ENCODE data around the gene MARCHF10.

MARCHF10 gene

DNA sequence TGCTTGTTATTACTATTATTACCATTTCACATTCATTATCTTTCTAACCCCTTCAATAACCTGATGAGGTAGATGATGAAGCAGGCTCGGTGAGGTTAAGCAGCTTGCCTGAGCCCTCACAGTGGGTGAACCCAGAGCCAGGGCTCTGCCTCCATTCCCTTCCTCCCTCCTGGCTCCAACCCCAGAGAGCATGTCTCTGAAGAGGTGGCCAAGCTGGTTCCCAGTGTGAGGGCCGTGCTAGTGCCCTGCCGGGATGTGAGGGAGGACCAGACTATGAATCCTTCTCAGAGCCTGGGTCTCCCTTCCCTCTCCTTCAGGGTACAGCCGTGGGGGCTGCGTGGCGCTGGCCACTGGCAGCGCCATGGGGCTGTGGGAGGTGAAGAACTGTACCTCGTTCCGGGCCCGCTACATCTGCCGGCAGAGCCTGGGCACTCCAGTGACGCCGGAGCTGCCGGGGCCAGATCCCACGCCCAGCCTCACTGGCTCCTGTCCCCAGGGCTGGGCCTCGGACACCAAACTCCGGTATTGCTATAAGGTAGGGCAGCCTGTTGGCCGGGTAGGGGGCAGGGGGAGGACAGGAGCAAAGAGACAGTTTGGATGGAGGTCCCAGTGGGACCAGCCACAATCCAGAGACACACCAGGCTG is 131.0 kb downstream of the MARCHF10 start:
- DNase-seq (ENCODE audit: low spot score): no peak

DNA sequence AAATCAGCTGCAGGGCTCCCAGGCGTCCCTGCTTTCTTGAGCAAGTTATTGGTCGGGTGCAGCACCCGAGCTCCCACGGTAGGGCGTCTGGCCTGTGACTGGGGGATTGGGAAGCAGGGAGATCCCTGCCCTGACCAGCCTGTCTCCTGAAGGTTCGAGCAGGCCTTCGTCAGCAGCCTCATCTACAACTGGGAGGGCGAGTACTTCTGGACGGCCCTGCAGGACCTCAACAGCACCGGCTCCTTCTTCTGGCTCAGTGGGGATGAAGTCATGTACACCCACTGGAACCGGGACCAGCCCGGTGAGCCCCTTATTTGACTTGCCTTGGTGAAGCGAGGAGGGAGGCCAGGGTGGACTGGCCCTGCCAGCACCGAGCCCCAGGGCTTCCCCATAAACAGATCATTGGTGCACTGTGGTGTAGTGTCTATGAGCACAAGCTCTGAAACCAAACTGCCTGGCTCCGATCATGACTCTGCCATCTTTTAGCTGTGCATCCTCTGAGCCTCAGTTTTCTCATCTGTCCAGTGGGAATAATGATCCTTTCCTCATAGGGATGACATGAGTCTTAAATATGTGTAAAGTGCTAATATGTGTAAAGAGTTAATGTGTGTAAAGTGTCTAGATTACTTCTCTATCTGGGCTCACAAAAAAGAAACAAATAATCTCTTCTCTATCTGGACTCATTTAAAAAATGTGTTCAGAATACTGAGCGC is 131.7 kb downstream of the MARCHF10 start:
- no peak for DNase-seq (ENCODE audit: low spot score)

DNA sequence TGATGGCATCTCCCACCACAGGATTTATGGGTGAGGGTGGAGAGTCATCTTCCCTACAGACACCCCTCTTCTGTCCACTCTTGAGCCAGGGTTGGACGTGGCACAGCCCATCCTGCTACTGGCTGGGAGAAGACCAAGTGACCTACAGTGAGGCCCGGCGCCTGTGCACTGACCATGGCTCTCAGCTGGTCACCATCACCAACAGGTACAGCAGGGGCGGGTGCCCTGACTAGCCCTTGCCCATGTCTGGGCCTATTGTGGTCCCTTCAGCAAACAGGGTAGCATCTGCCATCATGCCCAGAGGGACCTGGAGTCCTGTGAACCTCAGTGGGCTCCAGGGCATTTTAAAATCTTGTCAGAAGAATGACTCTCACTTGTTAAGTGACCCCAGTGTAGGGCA is 132.4 kb downstream of the MARCHF10 start:
- DNase-seq (ENCODE audit: low spot score): no peak

DNA sequence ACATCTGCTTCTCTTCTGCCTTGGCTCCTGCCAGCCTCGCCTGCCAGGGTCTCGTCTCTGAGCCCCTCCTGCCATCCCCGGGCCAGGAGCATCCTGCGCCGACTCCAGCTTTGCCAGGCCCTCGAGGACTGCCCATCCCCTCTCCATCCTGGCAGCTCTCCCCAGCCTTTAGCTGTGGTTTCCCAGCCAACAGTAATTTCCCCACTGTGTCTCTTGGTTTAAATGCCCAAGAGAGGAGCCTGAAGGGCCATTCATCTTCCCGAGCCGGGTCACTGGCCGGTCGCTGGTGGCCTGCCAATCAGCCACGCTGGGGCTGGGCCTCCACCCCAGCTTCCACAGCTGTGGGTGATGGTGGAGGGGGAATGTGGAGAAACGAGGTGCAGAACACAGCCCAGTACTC is 132.9 kb downstream of the MARCHF10 start:
- DNase-seq (ENCODE audit: low spot score): no peak

DNA sequence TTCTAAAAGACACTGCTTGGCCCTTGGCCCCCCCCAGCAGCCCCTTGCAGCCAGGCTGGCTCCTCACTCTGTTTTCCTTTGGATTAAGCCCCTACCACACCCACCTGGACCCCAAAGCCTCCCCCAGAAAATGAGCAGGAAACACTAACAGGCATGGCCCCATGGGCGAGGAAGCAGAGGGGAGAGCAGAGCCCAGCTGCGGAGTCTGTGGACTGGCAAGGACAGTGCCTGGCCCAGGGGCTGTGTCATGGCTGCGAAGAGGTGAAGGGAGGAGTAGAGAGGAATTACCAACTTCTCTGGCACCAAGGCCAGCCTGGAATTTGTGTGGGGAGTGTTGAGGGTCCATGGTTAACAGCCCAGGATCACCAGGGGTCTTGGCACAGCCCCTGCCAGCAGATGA is 133.3 kb downstream of the MARCHF10 start:
- DNase-seq (ENCODE audit: low spot score): no peak

DNA sequence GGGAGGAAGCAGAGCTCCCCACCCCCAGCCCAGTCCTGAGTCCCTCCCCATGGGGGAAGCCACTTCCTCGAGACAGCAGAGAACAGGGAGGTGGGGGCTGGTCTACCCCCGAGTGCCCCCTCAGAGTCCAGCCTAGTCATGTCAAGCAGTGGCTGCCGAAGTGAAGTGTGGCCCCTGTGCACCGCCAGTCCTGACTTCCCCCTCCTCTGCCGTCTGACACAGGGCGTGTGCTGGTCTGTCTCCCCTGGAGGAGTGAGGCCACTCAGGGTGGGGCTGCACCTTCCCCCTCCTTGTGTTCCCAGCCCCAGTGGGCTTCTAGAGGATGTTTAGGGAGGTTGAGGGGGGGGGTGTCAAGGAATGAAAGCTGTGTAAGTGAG is 133.8 kb downstream of the MARCHF10 start:
- DNase-seq (ENCODE audit: low spot score): no peak

DNA sequence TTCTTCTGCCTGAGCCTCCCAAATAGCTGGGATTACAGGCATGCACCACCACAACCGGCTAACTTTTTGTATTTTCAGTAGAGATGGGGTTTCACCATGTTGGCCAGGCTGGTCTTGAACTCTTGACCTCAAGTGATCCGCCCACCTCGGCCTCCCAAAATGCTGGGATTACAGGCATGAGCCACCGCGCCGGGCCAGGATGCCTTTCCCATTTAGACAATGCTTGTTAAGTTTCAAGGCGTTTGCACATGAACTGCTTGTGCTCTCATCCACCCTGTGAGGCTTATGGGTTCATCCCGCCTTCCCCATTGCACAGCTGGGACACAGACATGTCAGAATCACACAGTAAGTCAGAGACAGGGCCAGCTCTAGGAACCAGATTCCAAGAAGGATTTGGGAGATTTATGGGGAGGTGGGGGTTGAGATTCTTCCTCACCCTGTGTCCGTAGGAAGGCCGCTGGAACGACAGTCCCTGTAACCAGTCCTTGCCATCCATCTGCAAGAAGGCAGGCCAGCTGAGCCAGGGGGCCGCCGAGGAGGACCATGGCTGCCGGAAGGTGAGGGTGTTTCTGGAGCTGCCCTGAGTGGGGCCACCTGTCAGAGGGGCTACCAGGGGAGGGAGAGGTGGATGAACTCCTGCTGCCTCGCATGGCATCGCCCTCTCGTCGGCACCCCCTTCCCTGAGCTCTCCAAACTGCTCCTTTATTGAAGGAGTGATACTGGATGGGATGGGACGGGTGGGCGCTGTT is 134.3 kb downstream of the MARCHF10 start:
- no peak for DNase-seq (ENCODE audit: low spot score)

DNA sequence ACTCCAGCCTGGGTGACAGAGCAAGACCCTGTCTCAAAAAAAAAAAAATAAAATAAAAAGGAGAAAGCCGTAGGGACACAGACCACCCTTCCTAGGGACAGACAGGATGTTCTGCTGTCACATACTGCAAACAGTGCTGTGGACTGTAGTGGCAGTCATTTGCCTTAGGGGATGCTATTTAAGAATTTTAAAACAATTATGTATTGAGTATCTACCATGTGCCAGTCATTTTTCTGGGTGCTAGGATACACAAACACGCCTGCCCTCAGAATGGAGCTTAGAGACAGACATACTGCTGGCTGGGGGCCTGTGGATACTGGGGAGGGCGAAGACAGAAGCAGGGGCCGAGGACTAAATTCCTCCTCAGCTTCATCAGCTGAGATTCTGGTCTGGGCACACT is 135.2 kb downstream of the MARCHF10 start:
- DNase-seq (ENCODE audit: low spot score): no peak

DNA sequence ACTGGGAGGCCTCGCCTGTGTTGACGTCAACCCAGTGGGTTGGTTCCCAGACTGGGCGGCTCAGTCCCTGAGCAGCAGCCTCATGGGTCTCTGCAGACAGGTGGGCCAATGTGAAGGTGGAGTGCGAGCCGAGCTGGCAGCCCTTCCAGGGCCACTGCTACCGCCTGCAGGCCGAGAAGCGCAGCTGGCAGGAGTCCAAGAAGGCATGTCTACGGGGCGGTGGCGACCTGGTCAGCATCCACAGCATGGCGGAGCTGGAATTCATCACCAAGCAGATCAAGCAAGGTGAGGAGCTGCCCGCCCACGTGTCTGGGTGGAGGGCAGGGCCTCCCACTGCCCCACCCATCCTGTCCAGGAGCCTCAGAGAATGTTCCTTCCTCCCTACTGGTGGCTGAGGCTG is 136.6 kb downstream of the MARCHF10 start:
- no peak for DNase-seq (ENCODE audit: low spot score)

DNA sequence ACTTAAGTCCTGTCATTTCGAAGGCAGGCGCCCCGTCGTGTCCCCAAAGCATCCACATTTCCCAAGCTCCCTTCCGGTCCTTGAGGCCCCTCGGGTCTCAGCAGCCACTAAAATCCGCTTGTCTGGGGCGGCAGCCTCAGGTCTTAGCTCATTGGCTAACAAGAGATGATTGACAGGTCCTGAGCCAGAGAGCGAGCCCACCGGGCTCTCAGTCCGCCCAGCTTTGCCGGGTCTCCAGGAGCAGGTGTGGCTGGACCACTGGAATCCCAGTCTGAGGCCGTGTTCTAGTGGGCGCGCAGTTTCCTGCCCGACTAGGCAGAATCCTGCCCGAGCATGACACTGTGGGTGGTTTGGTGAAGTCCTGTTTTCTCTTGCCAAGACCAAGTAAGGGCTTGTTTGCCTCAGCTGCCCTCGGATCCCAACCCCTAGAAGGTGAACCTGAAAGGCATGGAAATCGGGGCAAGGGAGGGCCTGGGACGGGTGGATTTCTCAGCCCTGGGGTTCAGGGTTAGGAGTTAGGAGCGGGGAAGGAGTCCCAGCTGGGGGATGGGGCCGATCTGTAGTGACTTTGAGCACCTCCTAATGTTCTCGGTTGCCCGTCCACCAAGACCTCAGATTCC is 137.8 kb downstream of the MARCHF10 start:
- no peak for DNase-seq (ENCODE audit: low spot score)

DNA sequence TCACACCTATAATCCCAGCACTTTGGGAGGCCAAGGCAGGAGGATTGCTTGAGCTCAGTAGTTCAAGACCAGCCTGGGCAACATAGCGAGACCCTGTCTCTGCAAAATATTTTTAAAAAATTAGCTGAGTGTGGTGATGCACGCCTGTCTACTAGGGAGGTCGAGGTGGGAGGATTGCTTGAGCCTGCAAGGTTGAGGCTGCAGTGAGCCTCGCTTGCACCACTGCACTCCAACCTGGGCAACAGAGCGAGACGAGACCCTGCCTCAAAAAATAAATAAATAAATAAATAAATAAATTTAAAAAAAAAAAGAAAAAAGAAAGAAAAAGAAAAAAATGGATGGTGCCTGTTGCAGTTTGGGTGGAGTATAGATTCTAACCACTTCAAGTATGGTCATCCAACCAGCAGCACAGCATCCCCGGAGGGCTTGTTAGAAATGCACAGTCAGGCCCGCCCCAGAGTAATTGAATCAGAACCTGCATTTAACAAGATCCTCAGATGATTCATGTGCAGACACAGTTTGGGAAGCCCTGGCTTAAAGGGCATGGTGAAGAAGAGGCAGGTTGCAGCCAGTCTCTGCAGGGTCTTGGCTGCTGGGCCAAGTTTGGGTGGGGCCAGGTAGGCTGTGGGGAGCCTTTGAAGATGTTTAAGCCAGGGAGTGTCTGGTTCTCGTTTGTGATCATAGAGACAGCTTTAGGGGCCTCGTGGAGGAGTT is 139.9 kb downstream of the MARCHF10 start:
- DNase-seq (ENCODE audit: low spot score): no peak

DNA sequence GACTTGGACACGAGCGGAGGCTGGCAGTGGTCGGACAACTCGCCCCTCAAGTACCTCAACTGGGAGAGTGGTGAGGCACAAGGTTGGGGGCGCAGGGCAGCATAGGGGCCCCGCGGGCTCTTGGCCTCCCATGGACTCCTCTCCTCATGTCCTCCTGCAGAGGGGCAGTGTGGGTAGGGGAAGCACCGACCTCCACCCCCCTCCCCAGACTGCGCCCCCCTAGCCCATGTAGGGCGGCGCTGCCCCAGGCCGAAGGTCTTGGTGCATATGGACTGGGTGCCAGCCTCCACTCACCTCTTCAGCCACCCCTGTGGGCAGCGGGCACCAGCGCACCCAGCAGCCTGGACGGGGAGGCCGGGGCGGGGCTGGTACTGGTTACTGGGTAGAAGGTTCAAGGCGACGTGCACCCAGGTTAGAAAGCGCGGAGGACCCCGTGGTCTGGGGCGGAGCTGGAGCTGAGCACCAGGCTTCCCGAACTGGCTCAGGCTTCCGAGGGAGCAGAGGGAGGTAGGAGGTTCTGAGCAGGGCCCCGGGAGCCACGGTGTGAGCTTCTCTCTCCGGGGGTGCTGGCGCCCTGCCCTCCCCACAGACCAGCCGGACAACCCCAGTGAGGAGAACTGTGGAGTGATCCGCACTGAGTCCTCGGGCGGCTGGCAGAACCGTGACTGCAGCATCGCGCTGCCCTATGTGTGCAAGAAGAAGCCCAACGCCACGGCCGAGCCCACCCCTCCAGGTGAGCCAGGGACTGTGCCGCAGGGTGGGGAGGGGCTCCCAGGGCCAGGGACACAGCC is 141.1 kb downstream of the MARCHF10 start:
- DNase-seq (ENCODE audit: low spot score): no peak

DNA sequence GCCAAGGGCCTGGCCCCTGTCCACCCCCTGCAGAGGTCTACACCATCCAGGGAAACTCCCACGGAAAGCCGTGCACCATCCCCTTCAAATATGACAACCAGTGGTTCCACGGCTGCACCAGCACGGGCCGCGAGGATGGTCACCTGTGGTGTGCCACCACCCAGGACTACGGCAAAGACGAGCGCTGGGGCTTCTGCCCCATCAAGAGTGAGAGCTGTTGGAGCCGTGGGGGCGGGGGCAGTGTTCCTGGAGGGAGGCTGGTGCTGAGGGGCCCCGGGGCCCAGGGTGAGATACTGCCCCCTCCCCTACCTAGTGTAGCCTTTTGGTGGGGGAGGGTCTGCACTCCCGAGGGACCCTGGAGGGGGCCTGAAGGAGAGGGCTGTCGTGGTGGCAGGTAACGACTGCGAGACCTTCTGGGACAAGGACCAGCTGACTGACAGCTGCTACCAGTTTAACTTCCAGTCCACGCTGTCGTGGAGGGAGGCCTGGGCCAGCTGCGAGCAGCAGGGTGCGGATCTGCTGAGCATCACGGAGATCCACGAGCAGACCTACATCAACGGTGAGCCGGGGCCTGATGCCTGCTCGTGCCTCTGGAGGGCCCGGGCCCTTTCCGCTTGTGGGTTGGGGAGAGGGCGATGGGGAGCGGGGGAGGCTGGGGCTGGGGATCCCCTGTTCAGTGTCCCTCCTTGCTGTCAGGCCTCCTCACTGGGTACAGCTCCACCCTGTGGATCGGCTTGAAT is 141.9 kb downstream of the MARCHF10 start:
- no peak for DNase-seq (ENCODE audit: low spot score)

DNA sequence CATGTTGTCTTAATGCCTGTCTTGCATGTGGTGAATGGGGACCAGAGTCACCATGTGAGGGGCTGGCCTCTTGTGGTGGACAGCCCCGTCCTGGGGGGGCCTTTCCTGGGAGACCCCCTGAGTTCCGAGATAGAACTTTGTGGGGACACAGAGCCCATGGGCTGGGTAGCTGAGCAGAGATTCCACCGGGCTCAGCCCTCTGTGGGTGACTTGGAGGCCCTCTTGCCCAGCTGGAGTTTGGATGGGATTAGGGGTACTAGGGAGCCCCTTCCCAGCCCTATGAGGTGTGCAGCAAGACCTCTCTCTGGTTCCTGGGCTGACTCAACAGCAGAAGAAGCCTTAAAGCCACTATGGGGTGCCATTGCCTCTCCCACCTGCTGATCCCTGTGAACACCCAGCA is 142.5 kb downstream of the MARCHF10 start:
- no peak for DNase-seq (ENCODE audit: low spot score)

DNA sequence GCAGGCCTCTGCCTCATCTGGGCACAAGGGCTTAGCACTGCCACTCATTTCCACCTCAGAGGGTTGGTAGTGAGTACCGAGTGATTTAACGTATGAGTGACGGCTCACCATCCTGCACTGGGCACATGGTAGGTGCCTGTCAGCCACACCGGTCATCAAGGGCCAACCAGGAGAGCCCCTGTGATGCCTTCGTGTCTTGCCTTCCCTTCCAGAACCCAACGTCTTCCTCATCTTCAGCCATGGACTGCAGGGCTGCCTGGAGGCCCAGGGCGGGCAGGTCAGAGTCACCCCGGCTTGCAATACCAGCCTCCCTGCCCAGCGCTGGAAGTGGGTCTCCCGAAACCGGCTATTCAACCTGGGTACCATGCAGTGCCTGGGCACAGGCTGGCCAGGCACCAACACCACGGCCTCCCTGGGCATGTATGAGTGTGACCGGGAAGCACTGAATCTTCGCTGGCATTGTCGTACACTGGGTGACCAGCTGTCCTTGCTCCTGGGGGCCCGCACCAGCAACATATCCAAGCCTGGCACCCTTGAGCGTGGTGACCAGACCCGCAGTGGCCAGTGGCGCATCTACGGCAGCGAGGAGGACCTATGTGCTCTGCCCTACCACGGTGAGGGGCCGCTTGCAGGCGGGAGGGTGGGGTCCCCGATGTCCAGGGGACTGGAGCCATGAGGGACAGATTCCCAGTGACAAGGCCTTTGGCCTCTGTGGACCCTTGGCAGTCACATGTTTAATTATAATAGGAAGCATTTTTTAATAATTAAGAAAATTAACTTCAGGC is 143.6 kb downstream of the MARCHF10 start:
- no peak for DNase-seq (ENCODE audit: low spot score)

DNA sequence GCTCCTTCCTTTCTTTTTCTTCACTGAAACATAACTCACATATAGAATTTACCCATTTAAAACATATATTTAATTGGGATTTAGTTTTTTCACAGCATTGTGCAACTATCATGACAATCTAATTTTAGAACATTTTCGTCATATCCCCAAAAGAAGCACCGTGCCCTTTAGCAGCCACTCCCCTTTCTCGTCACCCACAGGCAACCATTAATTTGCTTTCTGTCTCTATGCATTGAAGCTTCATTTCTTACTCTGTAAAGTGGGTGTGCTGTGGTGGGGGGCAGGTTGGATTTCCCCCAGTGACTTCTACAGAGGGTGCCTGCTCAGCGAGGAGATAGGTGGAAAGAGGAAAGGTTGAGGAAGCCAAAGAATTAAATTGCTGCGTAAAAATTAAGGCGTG is 144.8 kb downstream of the MARCHF10 start:
- DNase-seq (ENCODE audit: low spot score): no peak

DNA sequence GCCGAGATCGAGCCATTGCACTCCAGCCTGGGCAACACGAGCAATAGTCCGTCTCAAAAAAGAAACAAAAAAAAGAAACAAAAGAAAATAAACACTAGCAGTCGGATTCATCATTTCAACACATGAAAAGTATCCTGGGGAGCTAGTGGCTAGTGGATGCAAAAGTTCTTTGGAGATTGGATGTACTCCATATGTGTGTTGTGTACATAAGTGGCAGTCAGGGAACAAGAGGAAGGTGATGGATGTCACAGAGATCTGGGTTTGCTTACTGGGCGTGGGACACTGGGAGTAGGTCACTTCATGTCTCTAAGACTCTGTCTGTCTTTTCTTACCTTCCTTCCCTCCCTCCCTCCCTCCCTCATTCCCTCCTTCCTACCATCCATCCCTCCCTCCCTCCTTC is 145.3 kb downstream of the MARCHF10 start:
- DNase-seq (ENCODE audit: low spot score): no peak

DNA sequence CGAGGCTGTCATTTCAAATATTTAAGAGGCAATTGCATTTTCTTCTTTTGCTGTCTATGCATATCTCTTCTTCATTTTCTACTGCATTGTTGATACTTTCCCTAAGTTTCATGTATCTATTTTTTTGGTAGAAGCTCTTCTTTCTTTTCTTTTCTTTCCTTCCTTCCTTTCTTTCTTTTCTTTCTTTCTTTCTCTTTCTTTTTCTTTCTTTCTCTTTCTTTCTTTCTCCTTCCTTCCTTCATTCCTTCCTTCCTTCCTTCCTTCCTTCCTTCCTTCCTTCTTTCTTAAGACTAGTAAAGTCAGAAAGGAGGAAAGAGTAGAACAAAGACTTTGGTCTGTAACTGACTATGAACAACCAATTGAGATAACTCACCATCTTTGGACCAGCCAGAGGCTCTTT is 146.8 kb downstream of the MARCHF10 start:
- no peak for DNase-seq (ENCODE audit: low spot score)

DNA sequence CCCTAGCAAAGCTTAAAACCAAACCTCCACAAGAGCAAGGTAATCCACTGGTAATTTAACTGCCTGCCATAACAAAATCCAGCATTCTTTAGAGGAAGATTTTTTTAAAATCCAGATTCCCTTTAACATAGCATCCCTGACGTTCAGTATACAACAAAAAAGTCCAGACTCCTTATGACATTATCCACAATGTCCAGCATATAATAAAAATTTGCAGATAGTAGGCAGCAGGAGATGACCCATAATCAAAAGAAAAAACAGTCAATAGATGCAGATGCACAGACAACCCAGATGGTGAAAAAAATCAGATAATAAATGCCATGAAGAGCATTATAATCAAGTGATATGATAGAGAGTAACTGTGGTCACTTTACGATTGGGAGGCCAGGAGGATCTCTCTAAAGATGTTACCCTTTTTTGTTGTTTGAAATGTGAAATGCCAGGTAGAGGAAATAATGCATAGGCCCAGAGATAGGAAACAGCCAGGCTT is 147.4 kb downstream of the MARCHF10 start:
- DNase-seq (ENCODE audit: low spot score): no peak
